Testis (tissue), 2 donors: Measurements from ENCODE around the gene TRIM15.
A peak's percentile ranks its signal among the peaks of the same experiment; 100 is the strongest.

ENCODE experiments used
- CTCF ChIP-seq, 3 experiments: fragments of 450-650 bp in 2 of 3; fragments of 200-600 bp in 1 of 3; sonication (generic) in 1 of 3; IDR thresholded peaks; one replicate each; pipeline ENCODE4 v1.5.1; 2016 to 2019; ENCODE audit warnings: antibody characterized with exemption in 3 of 3, mild to moderate bottlenecking in 2 of 3, moderate library complexity in 1 of 3
- POLR2A ChIP-seq: fragments of 450-650 bp; IDR thresholded peaks from one replicate; pipeline ENCODE4 v1.6.1; 2017; ENCODE audit warnings: antibody characterized with exemption, mild to moderate bottlenecking, moderate library complexity

- TF ChIP-seq CTCF (IDR thresholded peaks at IDR 0.05) = peak in 2 of 3 experiments; percentile 39 to 67
- no peak for TF ChIP-seq POLR2A
Observed at GRCh38 chr6:30219244-30219643, 55.9 kb downstream of the TRIM15 start.
